GM21528 (cell line): ENCODE data around the gene PNISR.
"Not testable (repeated sequence)": the region's sequence is repeated elsewhere in the genome, so short reads cannot be mapped to it uniquely, and the experiment has no call there.

Experiments
- ATAC-seq: cut with Tn5 transposase; IDR thresholded peaks from one replicate; pipeline ENCODE4 v1.9.1; 2021; ENCODE audit warnings: mild to moderate bottlenecking, moderate library complexity; ENCODE audit not compliant: unreplicated experiment, low FRiP score

PNISR gene

GRCh38 chr6:99424761-99425646 is at the start of gene PNISR:
TSS of gene PNISR (minus strand) at chr6:99425308. CDS start at chr6:99414659, 10,649 bp downstream.
- peak; percentile 94 for ATAC-seq

- ATAC-seq, result no peak
Measured at GRCh38 chr6:99473730-99474129, 48.6 kb upstream of the PNISR start.

GRCh38 chr6:99471638-99472037 is 46.5 kb upstream of the PNISR start:
- no peak for ATAC-seq

- ATAC-seq, result no peak
Measured at GRCh38 chr6:99467509-99468106, 42.5 kb upstream of the PNISR start.

- not testable (repeated sequence) for ATAC-seq
Measured at GRCh38 chr6:99459133-99459532, 34.0 kb upstream of the PNISR start.

- ATAC-seq, result no peak
Measured at GRCh38 chr6:99458319-99458718, 33.2 kb upstream of the PNISR start.

GRCh38 chr6:99446076-99446475 is 21.0 kb upstream of the PNISR start:
- no peak for ATAC-seq

- ATAC-seq, result peak; percentile 75
Measured at GRCh38 chr6:99434702-99435530, 9.8 kb upstream of the PNISR start.

- no peak for ATAC-seq
Measured at GRCh38 chr6:99432877-99433276, 7.8 kb upstream of the PNISR start.

GRCh38 chr6:99431901-99432300 is 6.8 kb upstream of the PNISR start:
- no peak for ATAC-seq

- no peak for ATAC-seq
Measured at GRCh38 chr6:99427988-99428387, 2.9 kb upstream of the PNISR start.

GRCh38 chr6:99426451-99426757 is 1.3 kb upstream of the PNISR start:
- no peak for ATAC-seq

GRCh38 chr6:99425647-99426450 is 741 bp upstream of the PNISR start:
- ATAC-seq, result peak; percentile 67

GRCh38 chr6:99424022-99424421 is 1.1 kb downstream of the PNISR start:
- no peak for ATAC-seq

GRCh38 chr6:99422912-99423311 is 2.2 kb downstream of the PNISR start:
- no peak for ATAC-seq

GRCh38 chr6:99416892-99417767 is 8.0 kb downstream of the PNISR start:
- peak; percentile 90 for ATAC-seq

- ATAC-seq, result no peak
Measured at GRCh38 chr6:99416226-99416625, 8.9 kb downstream of the PNISR start.

GRCh38 chr6:99415446-99415845 is 9.7 kb downstream of the PNISR start:
- ATAC-seq, result no peak

GRCh38 chr6:99412065-99412464 is 13.0 kb downstream of the PNISR start:
- ATAC-seq, result no peak
